ENCODE measurements around the gene MRS2. TPM values are rescaled to one million over a fixed set of nuclear protein-coding genes. Genes with fewer than 3 reads are reported as not detected.
A peak's percentile ranks its signal among the peaks of the same experiment; 100 is the strongest.

MRS2 gene
- total RNA-seq, 4 donors from 2014 or later = 24.5 to 30.7 (median 25.5) TPM

DNA sequence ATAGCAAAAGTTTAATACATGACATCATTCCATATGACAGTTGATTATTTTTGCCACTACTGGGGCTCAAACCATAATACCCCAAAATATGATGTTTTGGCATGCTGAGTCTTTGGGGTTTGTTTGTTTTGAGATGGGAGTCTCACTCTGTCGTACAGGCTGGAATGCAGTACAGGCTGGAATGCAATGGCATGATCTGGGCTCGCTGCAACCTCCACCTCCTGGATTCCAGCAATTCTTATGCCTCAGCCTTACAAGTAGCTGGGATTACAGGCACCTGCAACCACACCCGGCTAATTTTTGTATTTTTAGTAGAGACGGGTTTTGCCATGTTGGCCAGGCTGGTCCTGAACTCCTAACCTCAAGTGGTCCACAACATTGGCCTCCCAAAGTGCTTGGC lies 1.3 kb upstream of the MRS2 start:
- Histone ChIP-seq H3K27ac (replicated peaks in 1 of 4) (no peak overlapping the region), H3K4me1 (peaks cover 17 to 26% (median 22%) of the 10 kb centered on the region in 4 donors), H3K27me3 (peaks cover 0 to 26% (median 3%) of the 10 kb centered on the region in 4 donors), H3K36me3 (peaks cover 0 to 17% (median 9%) of the 10 kb centered on the region in 4 donors), H3K9me3 (no peaks in the 10 kb centered on the region), H3K4me3 (no peak overlapping the region)
- DNase-seq (ENCODE audit: extremely low spot score) = no peak
- TF ChIP-seq, protein P1, sequence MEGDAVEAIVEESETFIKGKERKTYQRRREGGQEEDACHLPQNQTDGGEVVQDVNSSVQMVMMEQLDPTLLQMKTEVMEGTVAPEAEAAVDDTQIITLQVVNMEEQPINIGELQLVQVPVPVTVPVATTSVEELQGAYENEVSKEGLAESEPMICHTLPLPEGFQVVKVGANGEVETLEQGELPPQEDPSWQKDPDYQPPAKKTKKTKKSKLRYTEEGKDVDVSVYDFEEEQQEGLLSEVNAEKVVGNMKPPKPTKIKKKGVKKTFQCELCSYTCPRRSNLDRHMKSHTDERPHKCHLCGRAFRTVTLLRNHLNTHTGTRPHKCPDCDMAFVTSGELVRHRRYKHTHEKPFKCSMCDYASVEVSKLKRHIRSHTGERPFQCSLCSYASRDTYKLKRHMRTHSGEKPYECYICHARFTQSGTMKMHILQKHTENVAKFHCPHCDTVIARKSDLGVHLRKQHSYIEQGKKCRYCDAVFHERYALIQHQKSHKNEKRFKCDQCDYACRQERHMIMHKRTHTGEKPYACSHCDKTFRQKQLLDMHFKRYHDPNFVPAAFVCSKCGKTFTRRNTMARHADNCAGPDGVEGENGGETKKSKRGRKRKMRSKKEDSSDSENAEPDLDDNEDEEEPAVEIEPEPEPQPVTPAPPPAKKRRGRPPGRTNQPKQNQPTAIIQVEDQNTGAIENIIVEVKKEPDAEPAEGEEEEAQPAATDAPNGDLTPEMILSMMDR (IDR thresholded peaks at IDR 0.05) = no peak
- no peak for TF ChIP-seq POLR2A (IDR thresholded peaks at IDR 0.05; ENCODE audit: low read depth)
- no peak for TF ChIP-seq POLR2AphosphoS5 (IDR thresholded peaks at IDR 0.05)
- no peak for TF ChIP-seq EP300 (IDR thresholded peaks at IDR 0.05)
- 69% methylated on average over 4 of the region's 4 CpGs for WGBS
- intact Hi-C loops (cut with DNase I) = no loop called here

DNA sequence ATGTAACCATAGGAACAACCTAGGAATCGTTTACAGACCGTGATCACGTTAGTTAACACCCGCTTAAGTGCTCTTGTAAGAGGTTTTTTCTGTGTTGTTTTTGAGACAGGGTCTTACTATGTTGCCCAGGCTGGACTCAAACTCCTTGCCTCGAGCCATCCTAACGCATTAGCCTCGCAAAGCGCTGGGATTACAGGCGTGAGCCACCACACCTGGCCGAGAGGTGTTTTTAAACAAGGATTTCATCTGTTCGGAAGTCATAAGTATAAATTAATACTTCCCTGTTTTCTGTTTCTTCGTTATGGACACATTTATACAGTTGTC lies 727 bp downstream of the MRS2 start:
- TF ChIP-seq EP300 (IDR thresholded peaks at IDR 0.05) (no peak), POLR2AphosphoS5 (IDR thresholded peaks at IDR 0.05) (no peak), POLR2A (IDR thresholded peaks at IDR 0.05; ENCODE audit: low read depth) (no peak)
- TF ChIP-seq, protein P1 (IDR thresholded peaks at IDR 0.05) = no peak
- Histone ChIP-seq H3K9me3 (no peaks in the 10 kb centered on the region), H3K27ac (replicated peaks in 1 of 4) (peak overlapping the region; percentile 76 to 84 (median 80)), H3K27me3 (peaks cover 0 to 9% (median 3%) of the 10 kb centered on the region in 4 donors), H3K36me3 (peaks cover 8 to 31% (median 21%) of the 10 kb centered on the region in 4 donors), H3K4me1 (peaks cover 17 to 26% (median 22%) of the 10 kb centered on the region in 4 donors), H3K4me3 (peak overlapping the region; percentile 72 to 94 (median 84))
- intact Hi-C loops (cut with DNase I) = no loop called here
- no peak for DNase-seq (ENCODE audit: extremely low spot score)
- whole genome bisulfite sequencing = 9% methylated on average over 9 of the region's 12 CpGs

DNA sequence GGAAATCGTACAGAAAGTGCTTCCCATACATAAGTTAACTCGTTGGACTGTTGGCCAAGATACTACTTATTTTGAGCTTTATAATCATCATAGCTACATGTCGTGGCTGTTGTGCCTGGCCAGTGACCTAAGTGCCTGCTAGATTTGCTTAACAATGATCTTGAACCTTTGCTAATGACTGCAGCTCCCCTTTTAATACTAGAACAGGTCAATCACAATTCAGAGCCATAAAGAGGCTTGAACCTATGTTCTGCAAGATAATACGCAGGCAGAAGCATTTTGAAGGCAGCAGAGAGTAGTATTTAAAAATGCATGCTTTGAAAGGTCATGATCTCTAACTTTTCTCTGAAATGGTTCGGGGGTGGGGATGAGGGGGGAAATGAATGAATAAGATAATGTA lies 2.5 kb downstream of the MRS2 start:
- Histone ChIP-seq H3K36me3 (peaks cover 16 to 47% (median 32%) of the 10 kb centered on the region in 4 donors), H3K4me3 (no peak overlapping the region), H3K27me3 (no peaks in the 10 kb centered on the region), H3K27ac (replicated peaks in 1 of 4) (no peak overlapping the region), H3K9me3 (no peaks in the 10 kb centered on the region), H3K4me1 (peaks cover 17 to 26% (median 24%) of the 10 kb centered on the region in 4 donors)
- DNase-seq (ENCODE audit: extremely low spot score) = no peak
- 90% methylated on average over 5 of the region's 5 CpGs for WGBS
- intact Hi-C loops (cut with DNase I) = no loop called here
- no peak for TF ChIP-seq EP300 (IDR thresholded peaks at IDR 0.05)
- TF ChIP-seq POLR2AphosphoS5 (IDR thresholded peaks at IDR 0.05) = no peak
- TF ChIP-seq POLR2A (IDR thresholded peaks at IDR 0.05; ENCODE audit: low read depth) = no peak
- TF ChIP-seq, protein P1 (IDR thresholded peaks at IDR 0.05) = no peak

DNA sequence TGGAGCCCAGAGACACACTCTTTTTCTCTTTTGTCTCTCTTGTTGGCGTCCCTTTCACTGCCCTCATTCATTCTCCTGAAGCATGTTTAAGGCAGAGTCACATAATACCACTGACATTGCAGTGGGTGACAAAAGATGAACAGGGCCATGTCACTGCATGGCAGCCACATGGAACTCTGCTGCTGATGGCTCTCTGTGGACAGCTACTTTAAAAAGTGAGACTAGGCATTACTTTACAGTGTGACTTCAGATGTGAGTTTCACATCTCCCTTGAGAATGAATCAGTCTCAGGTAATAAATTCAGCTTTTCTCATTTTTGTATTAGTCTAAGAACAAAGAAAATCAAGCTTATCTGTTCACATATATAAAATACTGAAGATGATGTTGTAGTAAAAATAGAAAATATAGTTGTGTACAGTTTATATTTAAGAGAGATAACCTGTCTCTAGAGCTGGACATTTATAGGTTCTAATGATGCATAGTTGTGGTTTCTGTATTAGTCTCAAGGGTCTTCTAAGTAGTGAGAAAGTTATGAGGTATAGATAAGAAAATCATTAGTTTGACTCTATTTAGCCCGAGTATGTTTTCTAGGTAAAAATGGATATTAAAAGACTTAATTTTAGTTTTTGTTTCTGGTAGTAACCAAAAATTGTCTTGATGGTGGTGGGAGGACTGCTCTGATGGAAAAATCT lies 6.1 kb downstream of the MRS2 start:
- peaks cover 10 to 18% (median 15%) of the 10 kb centered on the region in 4 donors for H3K4me1 ChIP-seq
- no peak for TF ChIP-seq POLR2A (IDR thresholded peaks at IDR 0.05; ENCODE audit: low read depth)
- TF ChIP-seq EP300 (IDR thresholded peaks at IDR 0.05) = no peak
- TF ChIP-seq, protein P1 (IDR thresholded peaks at IDR 0.05) = no peak
- TF ChIP-seq POLR2AphosphoS5 (IDR thresholded peaks at IDR 0.05) = no peak
- no peaks in the 10 kb centered on the region for H3K27me3 ChIP-seq
- no peak overlapping the region for H3K27ac ChIP-seq (replicated peaks in 1 of 4)
- intact Hi-C loops (cut with DNase I) = no loop called here
- no peak overlapping the region for H3K4me3 ChIP-seq
- no peak for DNase-seq (ENCODE audit: extremely low spot score)
- WGBS = 85% methylated on average over 2 of the region's 2 CpGs
- H3K9me3 ChIP-seq = no peaks in the 10 kb centered on the region
- peaks cover 26 to 74% (median 59%) of the 10 kb centered on the region in 4 donors for H3K36me3 ChIP-seq
